Measurements from ENCODE around the gene CYGB.

Gene CYGB

GRCh38 chr17:76573096-76573495, 35.6 kb upstream of the CYGB start:
- FAIRE-seq (no peak), DNase-seq (ENCODE audit: insufficient read length, low spot score) (no peak)
- no peak for TF ChIP-seq CTCF (IDR thresholded peaks at IDR 0.05; ENCODE audit: insufficient read depth, missing control alignments)

GRCh38 chr17:76572201-76572910, 34.8 kb upstream of the CYGB start:
- FAIRE-seq (no peak), DNase-seq (ENCODE audit: insufficient read length, low spot score) (no peak)
- no peak for TF ChIP-seq CTCF (IDR thresholded peaks at IDR 0.05; ENCODE audit: insufficient read depth, missing control alignments)

GRCh38 chr17:76570877-76571471, 33.5 kb upstream of the CYGB start:
- DNase-seq (ENCODE audit: insufficient read length, low spot score) (no peak), FAIRE-seq (no peak)
- no peak for TF ChIP-seq CTCF (IDR thresholded peaks at IDR 0.05; ENCODE audit: insufficient read depth, missing control alignments)

GRCh38 chr17:76570457-76570856, 32.9 kb upstream of the CYGB start:
- no peak for TF ChIP-seq CTCF (IDR thresholded peaks at IDR 0.05; ENCODE audit: insufficient read depth, missing control alignments)
- FAIRE-seq (no peak), DNase-seq (ENCODE audit: insufficient read length, low spot score) (no peak)

- TF ChIP-seq CTCF (IDR thresholded peaks at IDR 0.05; ENCODE audit: insufficient read depth, missing control alignments): no peak
- no peak for FAIRE-seq
Measured at GRCh38 chr17:76569607-76570279, 32.2 kb upstream of the CYGB start.

GRCh38 chr17:76568811-76569221, 31.3 kb upstream of the CYGB start:
- FAIRE-seq (no peak), DNase-seq (ENCODE audit: insufficient read length, low spot score) (no peak)
- TF ChIP-seq CTCF (IDR thresholded peaks at IDR 0.05; ENCODE audit: insufficient read depth, missing control alignments): no peak

More at GRCh38 chr17:76569607-76570279, 32.2 kb upstream of the CYGB start:
- DNase-seq (ENCODE audit: insufficient read length, low spot score): no peak
